Measurements from ENCODE around the gene IL1RAPL2. TPM values are rescaled to one million over a fixed set of nuclear protein-coding genes. Genes with fewer than 3 reads are reported as not detected.

IL1RAPL2 gene
- polyA plus RNA-seq, 2 of the 4 experiments (the other 2 are of a cell fraction): not detected

DNA sequence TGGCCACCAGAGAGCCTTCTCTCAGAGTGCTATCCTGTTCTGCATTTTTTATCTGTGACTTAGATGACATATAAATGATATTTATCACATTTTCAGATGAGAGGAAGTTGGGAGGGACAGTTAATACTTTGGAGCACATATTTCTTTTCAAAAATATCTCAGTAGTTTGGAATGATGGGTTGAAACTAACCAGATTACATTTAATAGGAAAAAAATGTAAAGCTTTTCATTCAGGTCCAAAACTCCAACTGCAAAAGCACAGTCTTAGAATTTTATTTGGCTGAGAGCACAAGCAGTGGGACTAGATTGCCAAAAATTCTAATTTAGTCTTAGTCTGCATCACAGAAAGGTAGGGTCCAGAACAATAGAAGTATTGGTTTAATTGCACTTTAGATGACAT lies 902.7 kb downstream of the IL1RAPL2 start:
- Histone ChIP-seq H3K9me3 (no peaks in the 10 kb centered on the region), H3K4me1 (no peaks in the 10 kb centered on the region), H3K4me3 (no peak overlapping the region), H3K27ac (no peak overlapping the region), H3K4me2 (no peak overlapping the region)
- CTCF ChIA-PET: no interaction called here
- no peak for TF ChIP-seq MAZ (IDR thresholded peaks at IDR 0.05; ENCODE audit: borderline replicate concordance, low read depth, low read length)
- no peak for TF ChIP-seq HES2 (IDR thresholded peaks at IDR 0.05)
- no peak for TF ChIP-seq RNF2 (IDR thresholded peaks at IDR 0.05; ENCODE audit: borderline replicate concordance, low read depth)
- TF ChIP-seq RARB (CRISPR knock-in tag; IDR thresholded peaks at IDR 0.05): no peak
- TF ChIP-seq NFE2L2 (conservative IDR thresholded peaks at IDR 0.05; ENCODE audit: low read length): no peak
- no peak for TF ChIP-seq CBX2 (IDR thresholded peaks at IDR 0.05; ENCODE audit: borderline replicate concordance, low read depth)
- TF ChIP-seq NR3C1 (IDR thresholded peaks at IDR 0.05): no peak
- no peak for TF ChIP-seq EHF (CRISPR knock-in tag; IDR thresholded peaks at IDR 0.05)
- no peak for TF ChIP-seq GATA3 (IDR thresholded peaks at IDR 0.05; ENCODE audit: borderline replicate concordance)
- no peak for TF ChIP-seq SREBF2 (IDR thresholded peaks at IDR 0.05)
- no peak for TF ChIP-seq KDM1A (IDR thresholded peaks at IDR 0.05; ENCODE audit: low read depth)
- no peak for TF ChIP-seq HOXB13 (CRISPR knock-in tag; IDR thresholded peaks at IDR 0.05; ENCODE audit: low read depth)
- no peak for TF ChIP-seq FOSL2 (IDR thresholded peaks at IDR 0.05)
- TF ChIP-seq FOSL2 (CRISPR knock-in tag; IDR thresholded peaks at IDR 0.05): no peak
- TF ChIP-seq NPAS2 (CRISPR knock-in tag; IDR thresholded peaks at IDR 0.05; ENCODE audit: borderline replicate concordance): no peak
- TF ChIP-seq JUNB (IDR thresholded peaks at IDR 0.05): no peak
- TF ChIP-seq, protein P1, sequence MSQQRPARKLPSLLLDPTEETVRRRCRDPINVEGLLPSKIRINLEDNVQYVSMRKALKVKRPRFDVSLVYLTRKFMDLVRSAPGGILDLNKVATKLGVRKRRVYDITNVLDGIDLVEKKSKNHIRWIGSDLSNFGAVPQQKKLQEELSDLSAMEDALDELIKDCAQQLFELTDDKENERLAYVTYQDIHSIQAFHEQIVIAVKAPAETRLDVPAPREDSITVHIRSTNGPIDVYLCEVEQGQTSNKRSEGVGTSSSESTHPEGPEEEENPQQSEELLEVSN (IDR thresholded peaks at IDR 0.05; ENCODE audit: borderline replicate concordance, low read depth): no peak
- no peak for TF ChIP-seq POLR2AphosphoS2 (conservative IDR thresholded peaks at IDR 0.05; ENCODE audit: low read length)
- no peak for TF ChIP-seq FOXS1 (CRISPR knock-in tag; IDR thresholded peaks at IDR 0.05)
- TF ChIP-seq CTCF (IDR thresholded peaks at IDR 0.05): no peak
- POLR2A ChIA-PET: no interaction called here
- ATAC-seq (no peak), FAIRE-seq (no peak), DNase-seq (ENCODE audit: low read depth in 1 of 2, low spot score in 1 of 2) (no peak)

DNA sequence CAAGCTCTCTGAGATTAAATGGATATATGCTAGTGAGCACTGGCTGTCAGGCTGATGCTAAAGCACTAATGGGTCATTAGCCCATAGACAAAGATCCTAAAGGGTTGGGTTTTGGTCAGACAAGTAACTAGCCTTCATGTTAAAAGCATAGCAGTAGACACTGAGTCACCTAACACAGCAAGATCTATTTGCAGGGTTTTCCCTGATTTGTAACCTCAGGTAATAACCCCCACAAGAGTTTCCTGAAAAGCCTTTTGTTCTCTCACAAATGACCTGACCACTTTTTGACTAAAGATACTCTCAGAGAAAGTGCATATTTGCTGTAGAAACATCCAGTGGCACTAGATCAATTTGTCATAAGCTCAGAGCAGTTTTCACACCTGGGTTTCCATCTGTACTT lies 905.6 kb downstream of the IL1RAPL2 start:
- Histone ChIP-seq H3K4me1 (no peaks in the 10 kb centered on the region), H3K27ac (no peak overlapping the region), H3K4me2 (no peak overlapping the region), H3K9me3 (no peaks in the 10 kb centered on the region), H3K4me3 (no peak overlapping the region)
- TF ChIP-seq CHD2 (IDR thresholded peaks at IDR 0.05; ENCODE audit: low read length, partially characterized antibody) (no peak), HOXA7 (CRISPR knock-in tag; IDR thresholded peaks at IDR 0.05) (no peak), POLR2AphosphoS2 (conservative IDR thresholded peaks at IDR 0.05; ENCODE audit: low read length) (no peak), BHLHE40 (IDR thresholded peaks at IDR 0.05; ENCODE audit: low read depth, low read length) (no peak), RNF2 (IDR thresholded peaks at IDR 0.05; ENCODE audit: borderline replicate concordance, low read depth) (no peak), NFE2L2 (conservative IDR thresholded peaks at IDR 0.05; ENCODE audit: low read length) (no peak), CHD4 (IDR thresholded peaks at IDR 0.05; ENCODE audit: borderline replicate concordance) (no peak), BCL3 (IDR thresholded peaks at IDR 0.05) (no peak), MAFK (IDR thresholded peaks at IDR 0.05; ENCODE audit: partially characterized antibody) (no peak), KDM5A (IDR thresholded peaks at IDR 0.05) (no peak), KDM1A (IDR thresholded peaks at IDR 0.05; ENCODE audit: low read depth) (no peak), MAX (IDR thresholded peaks at IDR 0.05) (no peak), EHF (CRISPR knock-in tag; IDR thresholded peaks at IDR 0.05) (no peak), HEYL (CRISPR knock-in tag; IDR thresholded peaks at IDR 0.05) (no peak), NR3C1 (IDR thresholded peaks at IDR 0.05) (no peak), ZFP36 (IDR thresholded peaks at IDR 0.05; ENCODE audit: borderline replicate concordance, partially characterized antibody) (no peak), ZNF302 (CRISPR knock-in tag; IDR thresholded peaks at IDR 0.05) (no peak), JUNB (IDR thresholded peaks at IDR 0.05) (no peak)
- TF ChIP-seq, protein P2, sequence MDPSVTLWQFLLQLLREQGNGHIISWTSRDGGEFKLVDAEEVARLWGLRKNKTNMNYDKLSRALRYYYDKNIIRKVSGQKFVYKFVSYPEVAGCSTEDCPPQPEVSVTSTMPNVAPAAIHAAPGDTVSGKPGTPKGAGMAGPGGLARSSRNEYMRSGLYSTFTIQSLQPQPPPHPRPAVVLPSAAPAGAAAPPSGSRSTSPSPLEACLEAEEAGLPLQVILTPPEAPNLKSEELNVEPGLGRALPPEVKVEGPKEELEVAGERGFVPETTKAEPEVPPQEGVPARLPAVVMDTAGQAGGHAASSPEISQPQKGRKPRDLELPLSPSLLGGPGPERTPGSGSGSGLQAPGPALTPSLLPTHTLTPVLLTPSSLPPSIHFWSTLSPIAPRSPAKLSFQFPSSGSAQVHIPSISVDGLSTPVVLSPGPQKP (IDR thresholded peaks at IDR 0.05; ENCODE audit: low read depth, low read length): no peak
- no peak for ATAC-seq
- DNase-seq (ENCODE audit: low read depth in 1 of 2, low spot score in 1 of 2): no peak
- ChIA-PET POLR2A (no interaction called here), CTCF (no interaction called here)
- FAIRE-seq: no peak
